HepG2 (cell line): ENCODE measurements around the gene SERTAD3. TPM values are rescaled to one million over a fixed set of nuclear protein-coding genes. Genes with fewer than 3 reads are reported as not detected.

Experiments used
- GTF2F1 ChIP-seq: fragments of 150-350 bp; IDR thresholded peaks from 2 replicates; pipeline ENCODE4 v1.6.1; 2014; ENCODE audit warnings: low read length
- IRX3 ChIP-seq: sonication (generic); formaldehyde crosslinking; IDR thresholded peaks from 2 replicates; pipeline ENCODE4 v1.8.1; 2023; ENCODE audit warnings: mild to moderate bottlenecking, low read depth, missing genetic modification reagents, borderline replicate concordance
- POGZ ChIP-seq: sonication (generic); formaldehyde crosslinking; IDR thresholded peaks from 2 replicates; pipeline ENCODE4 v1.4.0; 2020; ENCODE audit warnings: mild to moderate bottlenecking, missing genetic modification reagents
- PRMT3 ChIP-seq: sonication (generic); formaldehyde crosslinking; IDR thresholded peaks from 2 replicates; pipeline ENCODE4 v1.8.1; 2022; ENCODE audit warnings: low read depth, mild to moderate bottlenecking, moderate library complexity, missing genetic modification reagents, borderline replicate concordance
- ZEB1 ChIP-seq: IDR thresholded peaks from 2 replicates; pipeline ENCODE4 v1.6.1; 2012; ENCODE audit warnings: mild to moderate bottlenecking, low read depth, inconsistent platforms; ENCODE audit not compliant: insufficient replicate concordance
- ZNF207 ChIP-seq: fragments of 450-650 bp; IDR thresholded peaks from 2 replicates; pipeline ENCODE4 v1.6.1; 2016; ENCODE audit warnings: antibody characterized with exemption, borderline replicate concordance
- polyA plus RNA-seq, 8 experiments: library from polyadenylated mRNA; depleted of rRNA in 3 of 8; stranded (reverse) in 7 of 8; unstranded in 1 of 8; fragments of >200 nt; fragmentation: Illumina TruSeq in 4 of 8; extraction: Trizol in 4 of 8; gene quantifications; 2 replicates each; pipeline versions ENCODE4 v1.2.1 to v1.2.3, GENCODE V29; 2011 to 2016; ENCODE audit warnings: low read depth in 4 of 8, missing spikeins in 1 of 8, mixed read lengths in 1 of 8; ENCODE audit not compliant: insufficient read depth in 1 of 8
- total RNA-seq, 5 experiments: library from RNA; depleted of rRNA; stranded (reverse); fragments of >200 nt; fragmentation: Illumina TruSeq; extraction: Trizol; gene quantifications; 2 replicates each; pipeline ENCODE4 v1.2.3, GENCODE V29; 2016; ENCODE audit warnings: low read depth in 1 of 5
- TF ChIP-seq, protein P1 (sequence below): sonication (generic); formaldehyde crosslinking; IDR thresholded peaks from one replicate; pipeline ENCODE4 v1.5.1; 2020; ENCODE audit warnings: mild to moderate bottlenecking, missing genetic modification reagents; ENCODE audit errors: not compliant biosample characterization
- TF ChIP-seq, protein P2 (sequence below): sonication (generic); formaldehyde crosslinking; IDR thresholded peaks from 2 replicates; pipeline ENCODE4 v1.5.1; 2020; ENCODE audit warnings: missing genetic modification reagents, mild to moderate bottlenecking, borderline replicate concordance
- TF ChIP-seq, protein P3 (sequence below): sonication (generic); formaldehyde crosslinking; IDR thresholded peaks from 2 replicates; pipeline ENCODE4 v1.5.1; 2020; ENCODE audit warnings: missing genetic modification reagents, mild to moderate bottlenecking, borderline replicate concordance
- TF ChIP-seq, protein P4 (sequence below): sonication (generic); formaldehyde crosslinking; IDR thresholded peaks from 2 replicates; pipeline ENCODE4 v1.4.0; 2020; ENCODE audit warnings: missing genetic modification reagents

SERTAD3 gene
- total and polyA plus RNA-seq, 2 of the 13 experiments (the other 11 are each of a cell fraction or from before 2014, with no cell fraction given) = 9.6 to 16.9 TPM

DNA sequence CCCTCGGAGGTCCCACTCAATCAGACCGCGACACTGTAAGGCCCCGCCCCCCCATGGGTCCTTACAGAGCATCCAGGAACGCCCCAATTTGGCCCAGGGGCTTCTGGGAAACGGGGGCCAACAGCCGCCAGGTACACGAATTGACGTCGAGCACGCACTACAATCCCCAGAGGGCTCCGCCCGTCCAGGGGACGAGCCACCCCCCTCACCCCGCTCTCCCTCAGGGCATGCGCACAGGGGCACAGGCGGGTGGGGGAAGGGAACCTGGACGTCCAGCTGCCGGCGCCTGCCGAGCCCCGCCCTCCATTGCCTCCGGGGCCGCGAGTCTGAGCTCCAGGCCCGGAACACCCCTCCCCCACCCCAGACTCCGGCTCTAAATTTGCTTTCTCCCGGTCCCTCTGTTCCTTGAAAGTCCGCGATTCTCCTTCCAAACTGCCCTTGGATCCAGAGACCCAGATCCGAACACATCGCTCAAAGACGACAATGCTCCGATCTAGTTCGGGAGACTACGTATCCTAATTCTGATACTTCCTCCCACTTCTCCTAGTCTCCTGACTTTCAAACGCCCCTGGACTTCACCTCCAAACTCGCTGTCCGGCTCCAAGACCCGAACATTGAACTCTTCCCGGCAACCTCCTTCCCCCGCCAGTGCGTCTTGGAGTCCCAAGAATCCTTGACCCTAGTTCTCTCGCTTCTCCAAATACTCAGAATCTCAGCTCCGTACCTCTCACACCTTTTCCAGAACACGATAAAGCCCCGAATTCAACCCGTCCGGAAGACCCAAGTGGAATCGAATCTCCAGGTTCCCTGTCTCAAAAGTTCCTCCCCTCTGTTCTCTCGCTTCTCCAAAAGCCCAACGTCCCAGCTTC is 770 bp downstream of the SERTAD3 start (continued):
- TF ChIP-seq, protein P1, sequence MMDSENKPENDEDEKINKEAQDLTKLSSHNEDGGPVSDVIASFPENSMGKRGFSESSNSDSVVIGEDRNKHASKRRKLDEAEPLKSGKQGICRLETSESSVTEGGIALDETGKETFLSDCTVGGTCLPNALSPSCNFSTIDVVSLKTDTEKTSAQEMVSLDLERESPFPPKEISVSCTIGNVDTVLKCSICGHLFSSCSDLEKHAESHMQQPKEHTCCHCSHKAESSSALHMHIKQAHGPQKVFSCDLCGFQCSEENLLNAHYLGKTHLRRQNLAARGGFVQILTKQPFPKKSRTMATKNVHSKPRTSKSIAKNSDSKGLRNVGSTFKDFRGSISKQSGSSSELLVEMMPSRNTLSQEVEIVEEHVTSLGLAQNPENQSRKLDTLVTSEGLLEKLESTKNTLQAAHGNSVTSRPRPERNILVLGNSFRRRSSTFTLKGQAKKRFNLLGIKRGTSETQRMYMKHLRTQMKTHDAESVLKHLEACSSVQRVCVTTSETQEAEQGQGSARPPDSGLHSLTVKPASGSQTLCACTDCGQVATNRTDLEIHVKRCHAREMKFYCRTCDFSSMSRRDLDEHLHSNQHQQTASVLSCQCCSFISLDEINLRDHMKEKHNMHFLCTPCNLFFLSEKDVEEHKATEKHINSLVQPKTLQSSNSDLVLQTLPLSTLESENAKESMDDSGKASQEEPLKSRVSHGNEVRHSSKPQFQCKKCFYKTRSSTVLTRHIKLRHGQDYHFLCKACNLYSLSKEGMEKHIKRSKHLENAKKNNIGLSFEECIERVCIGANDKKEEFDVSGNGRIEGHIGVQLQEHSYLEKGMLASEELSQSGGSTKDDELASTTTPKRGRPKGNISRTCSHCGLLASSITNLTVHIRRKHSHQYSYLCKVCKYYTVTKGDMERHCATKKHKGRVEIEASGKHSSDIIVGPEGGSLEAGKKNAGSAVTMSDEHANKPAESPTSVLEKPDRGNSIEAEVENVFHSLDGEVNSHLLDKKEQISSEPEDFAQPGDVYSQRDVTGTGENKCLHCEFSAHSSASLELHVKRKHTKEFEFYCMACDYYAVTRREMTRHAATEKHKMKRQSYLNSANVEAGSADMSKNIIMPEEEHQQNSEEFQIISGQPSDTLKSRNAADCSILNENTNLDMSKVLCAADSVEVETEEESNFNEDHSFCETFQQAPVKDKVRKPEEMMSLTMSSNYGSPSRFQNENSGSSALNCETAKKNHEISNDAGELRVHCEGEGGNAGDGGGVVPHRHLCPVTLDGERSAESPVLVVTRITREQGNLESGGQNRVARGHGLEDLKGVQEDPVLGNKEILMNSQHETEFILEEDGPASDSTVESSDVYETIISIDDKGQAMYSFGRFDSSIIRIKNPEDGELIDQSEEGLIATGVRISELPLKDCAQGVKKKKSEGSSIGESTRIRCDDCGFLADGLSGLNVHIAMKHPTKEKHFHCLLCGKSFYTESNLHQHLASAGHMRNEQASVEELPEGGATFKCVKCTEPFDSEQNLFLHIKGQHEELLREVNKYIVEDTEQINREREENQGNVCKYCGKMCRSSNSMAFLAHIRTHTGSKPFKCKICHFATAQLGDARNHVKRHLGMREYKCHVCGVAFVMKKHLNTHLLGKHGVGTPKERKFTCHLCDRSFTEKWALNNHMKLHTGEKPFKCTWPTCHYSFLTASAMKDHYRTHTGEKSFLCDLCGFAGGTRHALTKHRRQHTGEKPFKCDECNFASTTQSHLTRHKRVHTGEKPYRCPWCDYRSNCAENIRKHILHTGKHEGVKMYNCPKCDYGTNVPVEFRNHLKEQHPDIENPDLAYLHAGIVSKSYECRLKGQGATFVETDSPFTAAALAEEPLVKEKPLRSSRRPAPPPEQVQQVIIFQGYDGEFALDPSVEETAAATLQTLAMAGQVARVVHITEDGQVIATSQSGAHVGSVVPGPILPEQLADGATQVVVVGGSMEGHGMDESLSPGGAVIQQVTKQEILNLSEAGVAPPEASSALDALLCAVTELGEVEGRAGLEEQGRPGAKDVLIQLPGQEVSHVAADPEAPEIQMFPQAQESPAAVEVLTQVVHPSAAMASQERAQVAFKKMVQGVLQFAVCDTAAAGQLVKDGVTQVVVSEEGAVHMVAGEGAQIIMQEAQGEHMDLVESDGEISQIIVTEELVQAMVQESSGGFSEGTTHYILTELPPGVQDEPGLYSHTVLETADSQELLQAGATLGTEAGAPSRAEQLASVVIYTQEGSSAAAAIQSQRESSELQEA (CRISPR knock-in tag) = no peak
- TF ChIP-seq ZNF207 = no peak
- no peak for TF ChIP-seq PRMT3 (CRISPR knock-in tag)
- TF ChIP-seq, protein P2, sequence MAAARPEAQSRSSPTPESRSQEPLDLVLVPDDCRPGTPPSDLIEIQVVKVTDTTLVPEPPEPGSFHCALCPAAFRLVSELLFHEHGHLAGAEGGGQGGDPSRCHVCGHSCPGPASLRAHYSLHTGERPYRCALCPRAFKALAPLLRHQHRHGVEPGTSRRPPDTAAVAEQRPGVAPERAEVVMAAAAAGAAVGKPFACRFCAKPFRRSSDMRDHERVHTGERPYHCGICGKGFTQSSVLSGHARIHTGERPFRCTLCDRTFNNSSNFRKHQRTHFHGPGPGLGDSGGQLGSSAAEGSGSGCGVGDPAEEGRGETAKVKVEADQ (CRISPR knock-in tag) = no peak
- no peak for TF ChIP-seq IRX3 (CRISPR knock-in tag)
- TF ChIP-seq POGZ (CRISPR knock-in tag) = no peak
- no peak for TF ChIP-seq ZEB1
- no peak for TF ChIP-seq GTF2F1
- TF ChIP-seq, protein P3, sequence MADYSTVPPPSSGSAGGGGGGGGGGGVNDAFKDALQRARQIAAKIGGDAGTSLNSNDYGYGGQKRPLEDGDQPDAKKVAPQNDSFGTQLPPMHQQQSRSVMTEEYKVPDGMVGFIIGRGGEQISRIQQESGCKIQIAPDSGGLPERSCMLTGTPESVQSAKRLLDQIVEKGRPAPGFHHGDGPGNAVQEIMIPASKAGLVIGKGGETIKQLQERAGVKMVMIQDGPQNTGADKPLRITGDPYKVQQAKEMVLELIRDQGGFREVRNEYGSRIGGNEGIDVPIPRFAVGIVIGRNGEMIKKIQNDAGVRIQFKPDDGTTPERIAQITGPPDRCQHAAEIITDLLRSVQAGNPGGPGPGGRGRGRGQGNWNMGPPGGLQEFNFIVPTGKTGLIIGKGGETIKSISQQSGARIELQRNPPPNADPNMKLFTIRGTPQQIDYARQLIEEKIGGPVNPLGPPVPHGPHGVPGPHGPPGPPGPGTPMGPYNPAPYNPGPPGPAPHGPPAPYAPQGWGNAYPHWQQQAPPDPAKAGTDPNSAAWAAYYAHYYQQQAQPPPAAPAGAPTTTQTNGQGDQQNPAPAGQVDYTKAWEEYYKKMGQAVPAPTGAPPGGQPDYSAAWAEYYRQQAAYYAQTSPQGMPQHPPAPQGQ (CRISPR knock-in tag) = no peak
- TF ChIP-seq, protein P4, sequence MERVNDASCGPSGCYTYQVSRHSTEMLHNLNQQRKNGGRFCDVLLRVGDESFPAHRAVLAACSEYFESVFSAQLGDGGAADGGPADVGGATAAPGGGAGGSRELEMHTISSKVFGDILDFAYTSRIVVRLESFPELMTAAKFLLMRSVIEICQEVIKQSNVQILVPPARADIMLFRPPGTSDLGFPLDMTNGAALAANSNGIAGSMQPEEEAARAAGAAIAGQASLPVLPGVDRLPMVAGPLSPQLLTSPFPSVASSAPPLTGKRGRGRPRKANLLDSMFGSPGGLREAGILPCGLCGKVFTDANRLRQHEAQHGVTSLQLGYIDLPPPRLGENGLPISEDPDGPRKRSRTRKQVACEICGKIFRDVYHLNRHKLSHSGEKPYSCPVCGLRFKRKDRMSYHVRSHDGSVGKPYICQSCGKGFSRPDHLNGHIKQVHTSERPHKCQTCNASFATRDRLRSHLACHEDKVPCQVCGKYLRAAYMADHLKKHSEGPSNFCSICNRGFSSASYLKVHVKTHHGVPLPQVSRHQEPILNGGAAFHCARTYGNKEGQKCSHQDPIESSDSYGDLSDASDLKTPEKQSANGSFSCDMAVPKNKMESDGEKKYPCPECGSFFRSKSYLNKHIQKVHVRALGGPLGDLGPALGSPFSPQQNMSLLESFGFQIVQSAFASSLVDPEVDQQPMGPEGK = peak; percentile 87
